Epidermal melanocyte (primary cell): ENCODE results near the gene HAT1.

ENCODE experiments used
- DNase-seq: peaks from one replicate; pipeline ENCODE4 v3.0.0; 2011; ENCODE audit warnings: low spot score; ENCODE audit not compliant: insufficient read length

Gene HAT1

DNA sequence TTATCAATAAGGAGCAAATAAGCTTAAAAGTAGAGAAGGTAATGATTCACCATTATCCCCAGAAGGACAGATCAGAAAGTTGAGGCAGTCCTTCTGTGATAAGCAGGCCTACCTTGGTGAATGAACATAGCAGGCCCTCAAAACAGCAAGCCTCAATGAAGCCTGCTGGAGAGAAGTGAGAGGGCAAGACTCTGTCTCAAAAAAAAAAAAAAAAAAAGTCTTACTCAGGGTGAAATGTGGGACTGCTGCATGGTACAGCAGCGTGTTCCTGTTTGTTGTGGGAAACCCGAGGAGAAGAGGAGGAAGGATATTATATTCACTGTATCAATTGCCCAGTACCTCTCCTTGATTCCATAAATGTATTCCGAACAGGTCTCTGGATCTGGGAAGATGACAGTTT is 8.7 kb upstream of the HAT1 start:
- DNase-seq = no peak

- DNase-seq = no peak
Measured at GRCh38 chr2:171919453-171919852, 2.8 kb upstream of the HAT1 start.

DNA sequence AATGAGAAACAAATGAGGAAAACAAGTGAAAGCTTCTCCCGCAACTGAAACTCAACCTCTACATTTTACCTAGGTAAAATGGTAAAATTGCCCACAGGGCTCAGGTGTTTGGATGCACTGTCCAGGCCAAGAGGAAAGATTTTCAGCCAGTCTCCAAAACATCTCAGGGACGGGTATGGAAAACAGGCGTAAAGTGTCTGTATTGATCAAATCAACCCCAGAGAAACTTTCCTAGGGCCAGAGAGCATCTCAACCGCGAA is 361 bp upstream of the HAT1 start:
- DNase-seq = no peak

DNA sequence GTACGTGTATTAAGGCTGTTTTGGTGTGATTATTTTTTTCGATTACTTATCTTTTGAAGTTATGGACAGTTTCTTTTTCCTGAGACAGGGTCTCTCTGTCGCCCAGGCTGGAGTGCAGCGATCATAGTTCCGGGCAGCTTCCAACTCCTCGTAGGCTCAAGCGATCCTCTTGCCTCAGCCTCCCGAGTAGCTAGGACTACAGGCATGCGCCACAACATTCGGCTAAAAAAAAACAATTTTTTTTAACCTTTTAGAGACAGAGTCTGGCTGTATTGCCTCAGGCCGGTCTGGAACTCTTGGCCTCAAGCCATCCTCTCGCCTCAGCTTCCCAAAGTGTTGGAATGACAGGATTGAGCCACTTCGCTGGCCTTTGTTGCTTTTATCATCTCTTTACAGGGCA is 945 bp downstream of the HAT1 start:
- DNase-seq = no peak

- DNase-seq = no peak
Measured at GRCh38 chr2:171924170-171924942, 2.1 kb downstream of the HAT1 start.

DNA sequence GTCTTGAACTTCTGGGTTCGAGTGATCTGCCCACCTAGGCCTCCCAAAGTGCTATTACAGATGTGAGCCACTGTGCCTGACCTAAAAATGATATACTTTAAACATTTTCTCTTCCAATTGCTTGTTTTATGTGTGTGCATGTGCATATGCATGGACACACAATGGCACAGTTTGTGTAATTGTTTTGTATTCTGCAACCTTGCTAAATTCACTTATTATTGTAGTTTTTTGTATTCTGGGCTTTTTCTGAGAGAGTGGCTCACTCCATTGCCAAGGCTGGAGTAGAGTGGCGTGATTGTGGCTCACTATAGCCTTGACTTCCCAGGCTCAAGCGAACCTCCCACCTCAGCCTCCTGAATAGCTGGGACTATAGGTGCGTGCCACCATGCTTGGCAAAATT is 8.1 kb downstream of the HAT1 start:
- DNase-seq = no peak

DNA sequence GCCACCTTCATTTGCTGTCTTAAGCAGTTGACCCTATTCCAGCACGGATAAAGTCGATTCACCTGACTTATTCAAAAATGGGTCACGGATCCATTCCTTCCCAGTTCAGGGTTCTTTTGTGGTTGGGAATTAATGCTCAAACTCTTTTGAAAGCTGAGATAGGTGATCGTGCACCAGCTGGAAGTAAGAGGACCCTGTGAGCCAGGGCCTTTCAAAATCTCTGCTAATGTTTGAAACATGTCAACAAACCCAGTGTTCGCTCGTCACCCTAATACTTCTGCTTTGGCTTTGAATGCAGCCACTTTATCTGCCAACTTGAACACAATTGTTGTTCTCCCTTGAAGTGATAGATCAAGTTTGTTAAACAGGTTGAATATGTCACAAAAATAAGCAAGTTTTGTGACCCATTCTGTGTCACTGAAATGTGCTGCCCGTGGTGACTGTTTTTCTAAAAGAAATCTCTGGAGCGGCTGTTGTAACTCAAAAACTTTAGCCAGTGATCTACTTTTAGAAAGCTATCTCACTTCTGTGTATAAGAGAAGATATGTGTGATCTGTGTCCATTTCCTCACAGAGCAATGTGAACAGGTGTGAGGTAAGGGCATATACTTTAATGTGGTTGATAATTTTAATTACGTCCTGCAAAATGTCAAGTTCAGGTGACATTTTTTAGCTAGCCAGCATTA is 16.9 kb downstream of the HAT1 start:
- DNase-seq = no peak

- DNase-seq = no peak
Measured at GRCh38 chr2:171939743-171940071, 17.4 kb downstream of the HAT1 start.

DNA sequence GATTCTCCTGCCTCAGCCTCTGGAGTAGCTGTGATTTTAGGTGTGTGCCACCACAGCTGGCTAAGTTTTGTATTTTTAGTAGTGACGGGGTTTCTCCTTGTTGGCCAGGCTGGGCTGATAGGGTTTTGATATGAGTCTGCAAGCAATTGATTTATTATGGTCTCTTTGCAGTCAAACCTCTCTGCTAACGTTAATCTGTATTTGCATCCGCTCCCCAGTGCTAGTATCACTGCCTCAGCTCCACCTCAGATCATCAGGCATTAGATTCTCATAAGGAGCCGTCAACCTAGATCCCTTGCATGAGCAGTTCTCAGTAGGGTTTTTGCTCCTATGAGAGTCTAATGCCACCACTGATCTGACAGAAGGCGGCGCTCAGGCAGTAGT is 19.0 kb downstream of the HAT1 start:
- DNase-seq = no peak

DNA sequence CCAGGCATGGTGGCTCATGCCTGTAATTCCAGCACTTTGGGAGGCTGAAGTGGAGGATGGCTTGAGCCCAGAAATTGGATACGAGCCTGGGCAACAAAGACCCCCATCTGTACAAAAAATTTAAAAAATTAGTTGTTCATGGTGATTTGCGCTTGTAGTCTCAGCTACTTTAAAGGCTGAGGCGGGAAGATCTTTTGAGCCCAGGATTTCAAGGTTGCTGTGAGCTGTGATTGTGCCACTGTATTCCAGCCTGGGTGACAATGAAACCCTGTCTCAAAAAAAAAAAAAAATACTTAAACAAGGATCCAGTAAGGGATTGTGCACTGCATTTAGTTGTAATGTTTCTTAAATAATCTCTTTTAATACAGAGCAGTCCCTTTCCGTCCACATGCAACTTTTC is 21.6 kb downstream of the HAT1 start:
- DNase-seq = no peak

- no peak for DNase-seq
Measured at GRCh38 chr2:171952276-171952675, 30.0 kb downstream of the HAT1 start.

DNA sequence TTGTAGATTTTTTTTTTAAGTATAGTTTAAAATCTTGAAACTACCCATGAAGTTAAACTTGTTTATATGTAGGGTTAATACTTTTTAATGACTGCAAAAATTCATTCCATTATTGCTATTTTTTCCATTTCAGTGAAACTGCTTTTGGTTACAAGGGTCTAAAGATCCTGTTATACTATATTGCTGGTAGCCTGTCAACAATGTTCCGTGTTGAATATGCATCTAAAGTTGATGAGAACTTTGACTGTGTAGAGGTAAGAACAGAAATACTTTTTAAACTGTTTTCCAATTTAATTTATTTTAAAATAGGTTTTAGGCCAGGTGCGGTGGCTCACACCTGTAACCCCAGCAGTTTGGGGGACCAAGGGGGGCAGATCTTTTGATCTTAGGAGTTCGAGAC is 30.5 kb downstream of the HAT1 start:
- no peak for DNase-seq

DNA sequence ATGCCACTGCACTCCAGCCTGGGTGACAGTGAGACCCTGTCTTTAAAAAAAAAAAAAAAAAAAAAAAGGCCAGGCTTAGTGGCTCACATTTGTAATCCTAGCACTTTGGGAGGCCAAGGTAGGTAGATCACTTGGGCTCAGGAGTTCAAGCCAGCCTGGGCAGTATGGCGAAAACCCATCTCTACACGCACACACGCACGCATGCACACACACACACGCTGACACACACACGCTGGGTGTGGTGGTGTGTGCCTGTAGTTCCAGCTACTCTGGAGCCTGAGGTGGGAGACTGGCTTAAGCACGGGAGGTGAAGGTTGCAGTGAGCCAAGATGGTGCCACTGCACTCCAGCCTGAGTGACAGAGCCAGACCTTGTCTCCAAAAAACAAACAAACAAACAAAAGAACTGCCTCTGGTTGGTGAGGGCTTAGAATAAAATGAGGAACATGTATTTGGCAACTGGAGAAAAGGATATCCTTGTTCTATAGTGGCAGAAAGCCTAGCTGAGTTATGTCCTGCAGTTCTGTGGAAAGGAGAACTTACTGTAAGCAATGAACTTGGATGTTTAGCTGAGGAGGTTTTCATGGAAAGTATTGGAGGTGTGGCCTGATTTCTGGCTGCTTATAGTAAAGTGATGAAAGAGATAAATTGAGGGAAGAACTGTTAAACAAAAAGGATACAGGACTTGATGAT is 34.0 kb downstream of the HAT1 start:
- no peak for DNase-seq

GRCh38 chr2:171957061-171957460 is 34.8 kb downstream of the HAT1 start:
- DNase-seq = no peak

DNA sequence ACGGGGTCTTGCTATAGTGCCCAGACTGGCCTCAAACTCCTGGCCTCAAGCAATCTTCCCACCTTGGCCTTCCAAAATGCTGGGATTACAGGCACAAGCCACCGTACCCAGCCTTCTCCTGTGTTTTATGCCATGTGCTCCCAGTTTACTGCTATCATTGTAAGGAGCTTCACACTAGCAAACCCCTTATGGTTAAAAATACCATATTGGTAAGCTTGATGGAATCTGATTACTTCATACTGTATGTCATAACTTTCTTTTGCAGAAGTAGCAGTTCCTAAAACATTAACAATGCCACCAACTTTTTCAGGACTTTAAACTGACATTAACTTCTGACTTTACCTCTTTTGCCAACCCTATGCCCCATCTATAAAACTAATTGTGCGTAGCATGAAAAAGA is 36.2 kb downstream of the HAT1 start:
- DNase-seq = no peak

DNA sequence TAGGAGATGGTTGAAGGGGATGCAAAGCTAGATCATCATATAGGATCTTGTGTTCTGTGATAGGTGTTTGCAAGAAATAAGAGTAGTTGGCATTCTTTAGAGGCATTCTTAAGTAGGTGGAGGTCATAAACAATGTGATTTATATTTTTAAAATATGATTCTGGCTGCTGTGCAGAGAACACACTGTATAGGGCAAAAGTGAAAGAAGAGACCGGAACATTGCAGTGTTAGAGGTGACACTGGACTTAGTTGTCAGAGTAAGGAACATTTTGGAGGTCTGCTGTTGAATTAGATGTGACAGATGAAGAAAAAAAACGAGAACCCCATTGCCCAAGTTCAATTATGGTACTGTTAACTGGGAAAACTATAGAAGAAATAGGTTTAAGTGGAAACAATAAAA is 37.7 kb downstream of the HAT1 start:
- no peak for DNase-seq

GRCh38 chr2:171960570-171960969 is 38.3 kb downstream of the HAT1 start:
- no peak for DNase-seq

GRCh38 chr2:171963198-171963597 is 40.9 kb downstream of the HAT1 start:
- DNase-seq = no peak

GRCh38 chr2:171964308-171964707 is 42.0 kb downstream of the HAT1 start:
- DNase-seq = no peak

DNA sequence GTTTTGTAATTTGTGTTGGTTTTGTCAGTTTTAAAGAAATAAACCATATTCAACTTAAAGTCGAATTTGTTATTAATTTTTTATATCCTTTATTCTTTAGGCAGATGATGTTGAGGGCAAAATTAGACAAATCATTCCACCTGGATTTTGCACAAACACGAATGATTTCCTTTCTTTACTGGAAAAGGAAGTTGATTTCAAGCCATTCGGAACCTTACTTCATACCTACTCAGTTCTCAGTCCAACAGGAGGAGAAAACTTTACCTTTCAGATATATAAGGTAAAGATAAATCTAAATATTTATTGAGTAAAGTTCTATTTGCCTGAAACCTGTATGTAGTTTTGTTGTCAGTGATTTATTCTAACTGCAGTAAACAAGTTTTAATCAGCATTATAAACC is 43.0 kb downstream of the HAT1 start:
- DNase-seq = no peak

DNA sequence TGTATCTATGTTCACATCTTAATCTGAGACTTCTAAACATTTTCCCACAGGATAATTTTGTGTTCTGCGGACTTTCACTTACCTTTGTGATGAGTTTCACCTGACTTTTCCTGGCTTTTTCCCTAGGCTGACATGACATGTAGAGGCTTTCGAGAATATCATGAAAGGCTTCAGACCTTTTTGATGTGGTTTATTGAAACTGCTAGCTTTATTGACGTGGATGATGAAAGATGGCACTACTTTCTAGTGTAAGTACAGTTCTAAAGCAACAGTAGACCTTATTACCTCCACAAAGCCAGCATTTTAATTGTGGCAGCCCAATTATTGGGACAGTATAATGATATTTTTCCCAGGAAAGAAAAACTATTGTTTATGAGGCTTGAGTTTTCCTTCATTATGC is 43.4 kb downstream of the HAT1 start:
- DNase-seq = no peak

DNA sequence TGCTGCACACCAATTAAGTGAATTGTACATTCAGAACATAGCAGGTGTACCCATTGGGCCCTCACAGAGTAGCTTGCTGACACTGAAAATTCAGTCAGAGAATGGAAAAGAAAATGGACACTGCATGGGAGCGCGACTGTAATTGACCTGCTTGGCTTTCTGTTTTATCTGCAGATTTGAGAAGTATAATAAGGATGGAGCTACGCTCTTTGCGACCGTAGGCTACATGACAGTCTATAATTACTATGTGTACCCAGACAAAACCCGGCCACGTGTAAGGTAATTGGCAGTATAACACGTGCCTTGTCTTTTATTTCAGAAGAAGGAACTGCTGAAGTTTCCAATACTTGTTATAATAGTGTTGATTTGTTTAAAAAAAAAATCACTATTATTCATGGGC is 44.0 kb downstream of the HAT1 start:
- no peak for DNase-seq

DNA sequence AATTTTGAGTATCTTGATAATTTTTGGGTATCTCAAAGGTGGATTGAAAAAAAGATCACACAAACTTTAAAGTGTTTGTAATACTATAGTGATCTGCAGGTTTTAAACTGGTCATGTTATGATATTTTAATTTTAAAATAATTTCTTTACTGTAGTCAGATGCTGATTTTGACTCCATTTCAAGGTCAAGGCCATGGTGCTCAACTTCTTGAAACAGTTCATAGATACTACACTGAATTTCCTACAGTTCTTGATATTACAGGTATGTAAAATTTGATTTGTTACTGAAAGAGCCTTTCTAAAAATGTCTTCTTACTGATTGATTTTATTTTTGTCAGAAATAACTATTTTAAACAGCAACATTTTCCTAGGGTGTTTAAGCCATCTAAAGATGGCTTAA is 44.4 kb downstream of the HAT1 start:
- no peak for DNase-seq
